NCI-H748 (cell line): ENCODE data around the gene AJM1.
"Not testable (repeated sequence)": the region's sequence is repeated elsewhere in the genome, so short reads cannot be mapped to it uniquely, and the experiment has no call there.

Experiments
- DNase-seq: peaks from one replicate; lab custom pipeline; 2025; ENCODE audit not compliant: unreplicated experiment; lab: John Stamatoyannopoulos, UW

The AJM1 gene

GRCh38 chr9:136842380-136842948 is at the start of gene AJM1:
Gene AJM1, plus strand, starts transcription at chr9:136842478. Its CDS starts 1,937 bp downstream, at chr9:136844415.
- DNase-seq: peak; percentile 81

GRCh38 chr9:136793086-136793946 is 49.0 kb upstream of the AJM1 start:
- DNase-seq: peak; percentile 27

- DNase-seq: no peak
These were observed 47.8 kb upstream of the AJM1 start for GRCh38 chr9:136794281-136794999.

GRCh38 chr9:136795000-136795348 is 47.3 kb upstream of the AJM1 start:
- DNase-seq: no peak

- DNase-seq: no peak
These were observed 46.0 kb upstream of the AJM1 start, which contains the start of gene CCDC183 for GRCh38 chr9:136796238-136796774. Gene CCDC183, plus strand, starts transcription at chr9:136796338. Its CDS starts 60 bp downstream, at chr9:136796398.

GRCh38 chr9:136796775-136797347 is 45.4 kb upstream of the AJM1 start:
- not testable (repeated sequence) for DNase-seq

GRCh38 chr9:136798708-136799078 is 43.6 kb upstream of the AJM1 start:
- no peak for DNase-seq

GRCh38 chr9:136799079-136799853 is 43.0 kb upstream of the AJM1 start:
- peak; percentile 78 for DNase-seq

- DNase-seq: peak; percentile 93
These were observed 42.2 kb upstream of the AJM1 start for GRCh38 chr9:136799854-136800657.

- no peak for DNase-seq
These were observed 40.0 kb upstream of the AJM1 start for GRCh38 chr9:136802321-136802720.

GRCh38 chr9:136803009-136803550 is 39.2 kb upstream of the AJM1 start:
- DNase-seq: not testable (repeated sequence)

- DNase-seq: no peak
These were observed 38.4 kb upstream of the AJM1 start for GRCh38 chr9:136803551-136804508.

GRCh38 chr9:136804509-136805206 is 37.6 kb upstream of the AJM1 start:
- DNase-seq: no peak

GRCh38 chr9:136805207-136805740 is 37.0 kb upstream of the AJM1 start:
- no peak for DNase-seq

- no peak for DNase-seq
These were observed 36.2 kb upstream of the AJM1 start for GRCh38 chr9:136806067-136806466.

GRCh38 chr9:136806631-136807201 is 35.6 kb upstream of the AJM1 start:
- DNase-seq: no peak
